Suprapubic skin (tissue), 4 donors: ENCODE results near the gene NPAS2. TPM values are rescaled to one million over a fixed set of nuclear protein-coding genes. Genes with fewer than 3 reads are reported as not detected.

Experiments used
- DNase-seq, 2 donors: peaks; one replicate each; pipeline ENCODE4 v3.0.0-alpha.2; 2019; ENCODE audit warnings: low spot score in 2 of 2
- H3K27ac ChIP-seq: fragments of 200-600 bp; sonication (generic); one replicate; pipeline ENCODE4 v1.5.1; 2019
- H3K27me3 ChIP-seq: fragments of 200-600 bp; sonication (generic); one replicate; pipeline ENCODE4 v1.5.1; 2019
- H3K36me3 ChIP-seq: fragments of 200-600 bp; sonication (generic); one replicate; pipeline ENCODE4 v1.5.1; 2019
- H3K4me1 ChIP-seq: fragments of 200-600 bp; sonication (generic); one replicate; pipeline ENCODE4 v1.5.1; 2019
- H3K4me3 ChIP-seq: fragments of 200-600 bp; sonication (generic); one replicate; pipeline ENCODE4 v1.5.1; 2019; ENCODE audit warnings: mild to moderate bottlenecking
- H3K9me3 ChIP-seq: fragments of 200-600 bp; sonication (generic); one replicate; pipeline ENCODE4 v1.5.1; 2019
- CTCF ChIP-seq, 2 donors: fragments of 200-600 bp in 1 of 2; fragments of 450-650 bp in 1 of 2; sonication (generic) in 1 of 2; IDR thresholded peaks; one replicate each; pipeline ENCODE4 v1.5.1; 2016 to 2019; ENCODE audit warnings: antibody characterized with exemption in 2 of 2, mild to moderate bottlenecking in 1 of 2, moderate library complexity in 1 of 2
- EP300 ChIP-seq: sonication (generic); formaldehyde crosslinking; IDR thresholded peaks from one replicate; pipeline ENCODE4 v1.6.1; 2017; ENCODE audit warnings: antibody characterized with exemption
- POLR2A ChIP-seq, 2 donors: fragments of 450-650 bp; IDR thresholded peaks; one replicate each; pipeline ENCODE4 v1.6.1; 2017; ENCODE audit warnings: antibody characterized with exemption in 2 of 2, mild to moderate bottlenecking in 2 of 2, moderate library complexity in 2 of 2
- POLR2AphosphoS5 ChIP-seq, 3 donors: sonication (generic); formaldehyde crosslinking; IDR thresholded peaks; one replicate each; pipeline ENCODE4 v1.6.1; 2017; ENCODE audit warnings: antibody characterized with exemption in 3 of 3
- WGBS: methylation state at CpG from one replicate; pipeline ENCODE4 v1.1.5; 2018; 5-methylcytosine and 5-hydroxymethylcytosine counted together
- total RNA-seq, 4 donors: library from RNA; depleted of rRNA; stranded (reverse); fragments of >200 nt; gene quantifications; one replicate each; pipeline ENCODE4 v1.1.0, GENCODE V29; 2016

The NPAS2 gene
- total RNA-seq, 4 donors from 2014 or later = 46.5 to 90.1 (median 62.9) TPM

DNA sequence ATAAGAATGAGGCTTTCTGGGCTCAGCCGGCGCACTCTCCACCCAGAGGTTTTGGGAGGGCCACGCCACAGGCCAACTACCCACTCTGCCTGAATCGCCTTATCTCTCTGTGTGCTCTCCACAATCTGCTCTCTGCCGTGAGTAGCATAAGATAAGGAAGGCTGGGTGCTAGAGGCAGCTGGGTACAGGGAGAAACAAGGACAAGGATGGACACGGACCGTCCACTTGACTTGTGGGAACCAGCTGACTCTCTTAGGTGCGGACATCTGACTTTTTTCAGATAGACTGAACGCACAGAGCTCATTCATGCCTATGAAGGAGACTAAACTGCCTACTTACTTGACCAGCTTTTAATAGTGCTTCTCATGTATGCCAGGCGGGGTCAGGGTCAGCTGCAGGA, 14.3 kb downstream of the NPAS2 start:
- H3K4me1 ChIP-seq = peaks cover 15% of the 10 kb centered on the region
- no peak for TF ChIP-seq CTCF (IDR thresholded peaks at IDR 0.05)
- no peak for TF ChIP-seq EP300
- TF ChIP-seq POLR2A (IDR thresholded peaks at IDR 0.05) = no peak
- no peak for TF ChIP-seq POLR2AphosphoS5 (IDR thresholded peaks at IDR 0.05)
- no peaks in the 10 kb centered on the region for H3K27me3 ChIP-seq
- H3K36me3 ChIP-seq = no peaks in the 10 kb centered on the region
- 99% methylated on average over 10 of the region's 10 CpGs for WGBS
- no peak overlapping the region for H3K4me3 ChIP-seq
- no peak overlapping the region for H3K27ac ChIP-seq
- H3K9me3 ChIP-seq = no peaks in the 10 kb centered on the region
- no peak for DNase-seq

DNA sequence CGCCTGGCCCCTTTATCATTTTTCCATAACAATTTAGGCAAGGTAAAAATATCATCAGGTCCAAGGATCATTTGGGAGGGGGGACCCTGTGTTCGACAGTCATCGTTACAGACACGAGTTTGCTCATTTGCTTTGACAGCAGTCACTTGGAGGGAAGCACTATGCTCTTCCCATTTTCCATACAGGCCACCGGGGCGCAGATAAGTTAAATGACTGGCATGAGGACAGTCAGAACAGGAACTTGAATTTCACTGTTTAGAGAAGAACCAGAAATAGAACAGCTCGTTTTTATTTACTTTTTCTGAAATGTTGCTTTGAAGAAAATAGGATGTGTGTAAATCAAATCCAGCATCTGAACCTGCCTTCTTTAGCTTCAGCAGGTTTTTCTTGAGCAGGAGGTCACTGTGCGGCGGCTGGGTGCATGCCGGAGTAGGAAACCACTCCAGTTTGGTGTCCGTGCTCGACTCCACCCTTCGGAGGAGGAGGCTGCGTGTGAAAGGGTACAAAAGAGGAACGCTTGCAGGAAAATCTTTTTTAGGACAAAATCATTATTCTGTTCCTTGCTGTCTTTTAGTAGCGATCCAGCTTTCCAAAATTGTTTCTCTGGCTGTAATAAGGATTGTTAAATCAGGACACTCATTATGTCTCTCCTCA, 15.2 kb downstream of the NPAS2 start:
- no peaks in the 10 kb centered on the region for H3K9me3 ChIP-seq

GRCh38 chr2:100840519-100840918, 20.6 kb downstream of the NPAS2 start:
- H3K36me3 ChIP-seq = no peaks in the 10 kb centered on the region
- 75% methylated on average over 7 of the region's 7 CpGs for WGBS

More for the DNA sequence above, 15.2 kb downstream of the NPAS2 start:
- Histone ChIP-seq H3K36me3 (no peaks in the 10 kb centered on the region), H3K27ac (no peak overlapping the region), H3K4me3 (no peak overlapping the region), H3K4me1 (peaks cover 15% of the 10 kb centered on the region), H3K27me3 (no peaks in the 10 kb centered on the region)
- DNase-seq = no peak
- TF ChIP-seq POLR2AphosphoS5 (IDR thresholded peaks at IDR 0.05) = no peak
- no peak for TF ChIP-seq POLR2A (IDR thresholded peaks at IDR 0.05)
- TF ChIP-seq CTCF (IDR thresholded peaks at IDR 0.05) = no peak
- TF ChIP-seq EP300 = no peak
- WGBS = 81% methylated on average over 16 of the region's 16 CpGs

DNA sequence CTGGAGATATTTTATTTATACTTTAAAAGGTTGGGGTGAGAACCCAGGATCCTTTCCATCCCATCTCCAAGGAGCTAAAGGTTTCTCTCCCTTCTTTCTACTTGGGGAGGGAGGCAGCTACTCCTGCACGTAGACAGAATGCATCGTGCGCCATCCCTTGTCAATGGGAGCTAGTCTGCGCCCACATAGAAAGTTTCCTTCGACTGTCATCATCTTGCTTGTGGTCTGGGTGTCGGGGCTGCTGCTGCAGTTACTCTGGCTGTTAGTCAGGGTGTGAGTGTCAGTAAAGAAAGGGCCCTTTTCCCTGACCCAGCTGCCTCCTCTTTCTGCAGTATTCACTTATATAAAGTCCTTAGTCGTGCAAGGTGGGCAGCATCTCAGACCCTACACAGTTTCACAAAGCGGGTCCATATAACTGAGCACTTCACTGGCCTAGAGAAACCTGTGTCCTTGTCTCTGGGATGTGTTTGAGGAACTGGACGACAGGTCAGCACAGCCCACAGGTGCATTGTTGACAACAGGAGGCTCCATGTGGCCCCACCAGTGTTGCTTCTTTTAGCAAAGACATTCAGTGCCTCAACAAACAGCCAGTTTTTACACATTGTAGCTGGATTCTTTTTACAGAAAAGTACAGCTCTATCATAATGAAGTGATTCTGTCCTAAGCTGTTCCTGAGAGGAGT, 22.4 kb downstream of the NPAS2 start:
- DNase-seq = peak in 1 of 2 donors; percentile 26
- H3K36me3 ChIP-seq = no peaks in the 10 kb centered on the region
- no peak overlapping the region for H3K27ac ChIP-seq
- no peak for TF ChIP-seq POLR2AphosphoS5 (IDR thresholded peaks at IDR 0.05)
- no peak for TF ChIP-seq EP300
- TF ChIP-seq POLR2A (IDR thresholded peaks at IDR 0.05) = no peak
- TF ChIP-seq CTCF (IDR thresholded peaks at IDR 0.05) = no peak
- no peaks in the 10 kb centered on the region for H3K27me3 ChIP-seq
- 94% methylated on average over 9 of the region's 9 CpGs for WGBS
- no peaks in the 10 kb centered on the region for H3K9me3 ChIP-seq
- H3K4me1 ChIP-seq = peaks cover 7% of the 10 kb centered on the region
- no peak overlapping the region for H3K4me3 ChIP-seq

More at GRCh38 chr2:100840519-100840918, 20.6 kb downstream of the NPAS2 start:
- Histone ChIP-seq H3K4me3 (no peak overlapping the region), H3K4me1 (peaks cover 7% of the 10 kb centered on the region), H3K9me3 (no peaks in the 10 kb centered on the region), H3K27me3 (no peaks in the 10 kb centered on the region), H3K27ac (no peak overlapping the region)
- no peak for TF ChIP-seq CTCF (IDR thresholded peaks at IDR 0.05)
- no peak for TF ChIP-seq POLR2AphosphoS5 (IDR thresholded peaks at IDR 0.05)
- no peak for TF ChIP-seq EP300
- no peak for DNase-seq

GRCh38 chr2:100844514-100844913, 24.6 kb downstream of the NPAS2 start:
- H3K27ac ChIP-seq = no peak overlapping the region
- no peaks in the 10 kb centered on the region for H3K36me3 ChIP-seq
- TF ChIP-seq POLR2A (IDR thresholded peaks at IDR 0.05) (no peak), EP300 (no peak), CTCF (IDR thresholded peaks at IDR 0.05) (no peak), POLR2AphosphoS5 (IDR thresholded peaks at IDR 0.05) (no peak)
- WGBS = 79% methylated on average over 7 of the region's 7 CpGs
- H3K4me1 ChIP-seq = peaks cover 7% of the 10 kb centered on the region
- DNase-seq = no peak
- no peaks in the 10 kb centered on the region for H3K27me3 ChIP-seq
- H3K9me3 ChIP-seq = no peaks in the 10 kb centered on the region
- H3K4me3 ChIP-seq = no peak overlapping the region
